GM19193 (cell line): ENCODE results near the gene KIF9.

Source experiments
- POLR2A ChIP-seq: IDR thresholded peaks from 4 replicates; pipeline ENCODE4 v1.6.1; 2011; ENCODE audit not compliant: insufficient read depth, insufficient read length; ENCODE audit errors: extremely low read depth

The KIF9 gene, protein sequence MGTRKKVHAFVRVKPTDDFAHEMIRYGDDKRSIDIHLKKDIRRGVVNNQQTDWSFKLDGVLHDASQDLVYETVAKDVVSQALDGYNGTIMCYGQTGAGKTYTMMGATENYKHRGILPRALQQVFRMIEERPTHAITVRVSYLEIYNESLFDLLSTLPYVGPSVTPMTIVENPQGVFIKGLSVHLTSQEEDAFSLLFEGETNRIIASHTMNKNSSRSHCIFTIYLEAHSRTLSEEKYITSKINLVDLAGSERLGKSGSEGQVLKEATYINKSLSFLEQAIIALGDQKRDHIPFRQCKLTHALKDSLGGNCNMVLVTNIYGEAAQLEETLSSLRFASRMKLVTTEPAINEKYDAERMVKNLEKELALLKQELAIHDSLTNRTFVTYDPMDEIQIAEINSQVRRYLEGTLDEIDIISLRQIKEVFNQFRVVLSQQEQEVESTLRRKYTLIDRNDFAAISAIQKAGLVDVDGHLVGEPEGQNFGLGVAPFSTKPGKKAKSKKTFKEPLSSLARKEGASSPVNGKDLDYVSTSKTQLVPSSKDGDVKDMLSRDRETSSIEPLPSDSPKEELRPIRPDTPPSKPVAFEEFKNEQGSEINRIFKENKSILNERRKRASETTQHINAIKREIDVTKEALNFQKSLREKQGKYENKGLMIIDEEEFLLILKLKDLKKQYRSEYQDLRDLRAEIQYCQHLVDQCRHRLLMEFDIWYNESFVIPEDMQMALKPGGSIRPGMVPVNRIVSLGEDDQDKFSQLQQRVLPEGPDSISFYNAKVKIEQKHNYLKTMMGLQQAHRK

DNA sequence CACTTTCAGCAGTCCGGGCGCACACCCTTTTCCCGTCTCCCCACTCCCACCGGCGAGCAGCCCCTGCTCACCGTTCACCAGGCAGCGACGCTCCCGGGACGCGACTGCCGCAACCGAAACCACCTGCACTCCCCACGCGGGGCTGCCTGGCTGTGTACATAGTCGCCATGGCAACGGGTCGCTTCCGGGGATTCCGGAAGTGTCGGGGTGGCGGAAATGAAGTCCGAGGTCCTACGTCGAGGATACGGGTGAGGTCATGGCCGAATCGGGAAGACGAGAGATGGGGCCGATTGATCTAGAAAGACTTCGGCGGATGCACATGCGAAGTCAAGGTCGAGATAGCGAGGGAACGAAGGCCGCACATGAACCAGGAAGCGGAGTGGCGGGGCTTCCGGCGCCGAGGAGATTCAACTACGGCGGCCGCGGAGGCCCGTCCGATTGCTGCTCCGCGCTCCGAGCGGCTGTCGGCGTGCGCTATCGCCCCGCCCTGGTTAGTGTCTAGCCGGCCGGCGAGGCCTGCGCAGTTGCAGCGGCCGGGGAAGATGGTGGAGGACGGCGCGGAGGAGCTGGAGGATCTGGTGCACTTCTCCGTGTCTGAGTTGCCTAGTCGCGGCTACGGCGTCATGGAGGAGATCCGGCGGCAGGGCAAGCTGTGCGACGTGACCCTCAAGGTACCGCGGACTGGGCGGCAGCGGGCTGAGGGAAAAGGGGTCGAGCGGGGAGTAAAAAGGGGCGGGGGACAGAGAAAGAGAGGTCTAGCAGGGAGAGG lies at the start of gene KIF9, which contains the start of gene KLHL18:
TSS of gene KIF9 (minus strand) at position 376 of the 769 bp plus-strand sequence. CDS start 5,425 bp downstream, outside the sequence.
TSS of gene KLHL18 (plus strand) at position 521 of the 769 bp plus-strand sequence. CDS start at position 543, 22 bp downstream.
- peak; percentile 84 for TF ChIP-seq POLR2A

DNA sequence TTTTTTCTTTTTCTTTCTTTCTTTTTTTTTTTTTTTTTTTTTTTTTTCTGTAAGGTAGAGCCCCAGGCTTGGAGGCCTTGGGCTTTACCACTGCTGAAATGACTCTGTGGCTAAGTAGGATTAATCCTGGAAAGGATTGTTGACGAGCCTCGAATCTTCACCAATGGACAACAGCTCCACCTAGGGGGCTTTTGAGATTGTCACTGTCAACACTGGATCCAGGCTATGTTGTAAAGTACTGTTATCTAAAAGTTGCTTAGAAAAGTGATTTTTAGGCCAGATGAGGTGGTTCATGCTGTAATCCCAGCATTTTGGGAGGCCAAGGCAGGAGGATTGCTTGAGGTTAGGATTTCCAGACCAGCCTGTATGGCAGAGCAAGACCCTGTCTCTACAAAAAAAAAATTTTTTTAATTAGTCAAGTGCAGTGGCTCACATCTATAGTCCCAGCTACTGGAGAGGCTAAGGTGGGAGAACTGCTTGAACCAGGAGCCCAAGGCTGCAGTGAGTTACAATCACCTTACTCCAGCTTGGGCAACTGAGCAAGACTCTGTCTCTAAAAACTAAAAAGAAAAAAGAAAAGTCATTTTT lies 41.8 kb upstream of the KIF9 start:
- no peak for TF ChIP-seq POLR2A

DNA sequence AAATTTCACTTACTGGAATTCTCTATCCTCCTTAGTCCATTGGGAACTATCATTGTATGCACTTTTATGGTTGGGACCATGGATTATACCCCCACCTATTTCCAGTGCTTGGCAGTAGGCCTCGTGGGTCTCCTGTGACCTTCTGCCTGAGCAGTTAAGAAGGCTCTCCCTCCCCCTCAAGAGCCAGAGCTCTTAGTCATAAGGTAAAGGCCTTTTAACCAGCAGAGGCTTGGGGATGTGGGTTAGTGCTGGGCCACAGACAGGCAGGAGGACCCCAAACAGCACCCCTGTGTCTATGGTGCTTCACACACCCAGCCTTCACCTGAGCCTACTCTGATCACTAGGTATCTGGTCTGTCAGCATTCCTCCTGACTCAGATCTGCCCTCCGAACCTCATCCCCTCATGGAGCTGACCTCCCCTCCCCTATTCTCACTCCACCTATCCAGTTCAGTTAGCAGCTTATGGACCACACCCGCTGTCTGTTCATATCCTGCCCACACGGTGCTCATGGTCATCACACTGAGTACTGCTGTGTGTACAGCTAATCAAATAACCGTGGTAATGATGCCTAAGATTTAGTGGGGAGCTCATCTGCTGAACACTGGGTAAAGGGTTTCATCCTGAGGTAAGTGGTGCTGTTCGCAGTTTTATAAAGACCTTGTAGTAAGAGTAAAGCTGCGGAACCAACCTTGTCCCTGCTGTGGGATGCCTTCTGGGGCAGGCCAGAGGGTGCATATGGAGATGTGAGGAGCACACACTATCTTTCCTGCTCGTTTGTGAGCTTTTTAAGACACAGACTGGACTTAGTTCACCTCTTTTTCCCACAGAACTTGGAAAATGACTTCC lies 41.1 kb upstream of the KIF9 start:
- no peak for TF ChIP-seq POLR2A

DNA sequence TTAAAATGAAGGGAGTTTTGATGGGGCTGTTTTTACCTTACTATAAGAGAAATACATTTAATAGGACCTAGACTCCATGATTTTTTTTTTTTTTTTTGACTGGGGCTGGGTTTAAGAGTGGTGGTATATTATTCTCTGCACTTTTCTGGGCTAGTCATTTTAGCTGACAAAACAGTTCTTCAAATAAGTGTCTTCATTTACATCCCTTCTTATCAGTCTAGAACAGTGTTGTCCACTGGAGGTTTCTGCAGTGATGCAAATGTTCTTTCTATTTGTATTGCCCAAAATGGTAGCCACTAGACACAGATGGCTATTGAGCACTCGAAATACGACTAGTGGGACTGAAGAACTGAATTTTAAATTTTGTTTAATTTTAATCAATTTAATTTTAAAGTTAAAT lies 37.4 kb upstream of the KIF9 start:
- no peak for TF ChIP-seq POLR2A

DNA sequence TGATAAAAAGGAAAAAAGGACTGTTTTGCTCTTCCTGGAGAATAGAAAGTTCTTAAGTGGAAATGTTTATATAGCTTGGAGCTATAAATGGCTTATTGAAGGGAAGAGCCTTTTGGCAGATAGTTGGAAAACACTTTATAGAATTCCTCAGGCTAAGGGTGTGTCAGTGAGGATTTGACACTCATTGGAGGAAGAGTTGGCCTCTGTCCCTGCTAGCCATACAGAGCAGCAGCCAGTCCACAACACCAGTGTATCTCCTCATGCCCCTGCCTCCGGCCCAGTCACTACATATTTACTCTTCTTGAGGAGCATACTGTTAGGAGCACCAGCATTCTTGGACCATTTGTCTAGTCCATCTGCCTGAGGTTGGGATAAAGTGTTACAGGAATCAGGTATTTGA lies 36.3 kb upstream of the KIF9 start:
- TF ChIP-seq POLR2A, result no peak

DNA sequence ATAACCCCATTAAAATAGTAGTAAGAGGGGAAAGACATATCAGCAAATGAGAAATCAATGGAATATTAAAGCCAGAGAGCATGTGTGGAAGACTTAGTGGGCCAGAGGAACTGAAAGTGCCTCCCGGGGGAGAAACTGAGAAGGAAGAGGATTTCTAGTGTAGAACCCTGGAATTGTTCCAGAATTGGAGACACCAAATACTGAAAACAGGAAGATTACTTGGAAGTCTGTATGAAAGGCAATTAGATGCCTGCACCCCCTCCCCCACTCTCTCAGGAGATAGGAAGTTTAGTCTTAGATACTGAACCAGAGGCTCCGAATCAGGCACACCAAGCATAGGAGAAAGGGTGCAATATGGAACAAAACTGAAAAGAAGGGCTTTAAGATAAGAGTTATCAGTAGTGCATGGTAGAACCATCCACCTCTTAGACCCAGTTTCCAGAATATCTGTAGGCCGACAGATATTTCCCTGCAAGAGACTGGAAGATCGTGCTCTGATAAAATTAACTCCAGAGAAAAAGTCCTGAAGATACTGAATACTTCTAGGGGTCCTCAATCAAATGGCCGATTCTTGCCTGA lies 32.6 kb upstream of the KIF9 start:
- TF ChIP-seq POLR2A, result no peak

DNA sequence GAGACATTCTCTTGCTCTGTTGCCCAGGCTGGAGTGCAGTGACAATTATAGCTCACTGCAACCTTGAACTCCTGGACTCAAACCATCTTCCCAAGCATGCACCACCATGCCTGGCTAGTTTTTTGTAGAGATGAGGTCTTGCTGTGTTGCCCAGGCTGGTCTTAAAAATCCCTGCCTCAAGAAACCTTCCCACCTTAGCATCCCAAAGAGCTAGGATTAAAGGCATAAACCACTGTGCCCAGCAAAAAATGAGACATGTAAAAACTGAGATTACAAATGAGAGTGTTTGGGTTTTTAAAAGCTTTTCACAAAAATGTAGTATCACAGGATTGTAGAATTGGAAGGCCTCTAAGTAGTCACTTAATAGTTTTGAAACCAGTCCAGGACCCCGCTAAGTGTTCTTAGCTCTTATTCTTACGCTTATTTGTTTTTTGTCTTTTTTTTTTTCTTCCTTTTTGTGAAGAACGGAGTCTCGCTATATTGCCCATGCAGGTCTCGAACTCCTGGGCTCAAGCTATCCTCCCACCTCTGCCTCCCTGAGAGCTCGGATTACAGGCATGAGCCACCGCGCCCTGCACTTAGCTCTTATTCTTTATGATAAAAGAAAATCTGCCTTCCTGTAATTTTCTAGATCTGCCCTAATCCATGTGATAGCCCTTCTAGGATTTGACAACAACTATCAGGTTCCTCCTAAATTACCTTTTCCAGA lies 31.6 kb upstream of the KIF9 start:
- no peak for TF ChIP-seq POLR2A

DNA sequence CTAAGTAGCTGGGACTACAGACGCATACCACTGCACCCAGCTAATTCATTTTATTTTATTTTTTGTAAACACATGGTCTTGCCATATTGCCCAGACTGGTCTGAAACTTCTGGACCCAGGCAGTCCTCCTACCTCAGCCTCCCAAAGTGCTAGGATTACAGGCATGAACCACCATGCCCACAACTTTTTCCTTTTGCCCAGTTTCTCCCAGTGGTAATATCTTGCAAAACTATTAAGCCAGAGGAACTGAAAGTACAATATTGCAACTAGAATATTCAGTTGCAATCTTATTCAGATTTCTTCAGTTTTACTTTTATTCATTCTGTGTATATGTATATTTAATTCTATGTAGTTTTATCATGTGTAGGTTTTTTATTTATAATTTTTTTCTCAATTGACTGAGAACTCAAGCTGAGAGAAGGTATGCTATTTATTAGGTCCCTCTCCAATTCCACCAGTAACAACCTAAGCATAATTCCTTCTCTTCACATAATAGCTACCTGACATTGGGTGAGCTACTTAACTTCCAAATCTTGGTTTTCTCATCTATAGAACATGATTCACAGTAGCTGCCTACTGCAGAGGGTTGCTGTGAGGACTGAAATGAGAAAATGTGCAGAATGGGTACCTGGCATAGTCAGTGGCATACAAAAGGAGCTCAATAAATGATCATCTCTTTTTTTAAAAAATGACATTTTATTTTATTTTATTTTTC lies 30.9 kb upstream of the KIF9 start:
- no peak for TF ChIP-seq POLR2A

DNA sequence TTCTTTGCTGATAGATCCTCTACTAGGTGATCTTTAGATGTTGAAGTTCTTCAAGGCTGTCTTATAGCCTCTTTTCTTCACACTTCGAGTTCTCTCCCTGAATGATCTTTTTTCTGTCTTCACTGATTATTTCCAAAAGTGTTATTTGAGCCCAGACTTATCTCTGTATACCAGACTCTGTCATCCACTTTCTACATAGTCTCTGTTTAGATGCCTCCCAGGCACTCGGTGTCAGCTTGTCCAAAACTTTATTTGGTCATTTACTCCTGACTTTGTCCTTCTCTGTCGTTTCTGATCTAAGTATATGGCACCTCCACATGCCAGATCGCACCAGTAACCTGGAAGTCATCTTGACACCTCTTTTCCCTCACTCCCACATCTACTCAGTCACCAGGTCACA lies 27.8 kb upstream of the KIF9 start:
- no peak for TF ChIP-seq POLR2A

DNA sequence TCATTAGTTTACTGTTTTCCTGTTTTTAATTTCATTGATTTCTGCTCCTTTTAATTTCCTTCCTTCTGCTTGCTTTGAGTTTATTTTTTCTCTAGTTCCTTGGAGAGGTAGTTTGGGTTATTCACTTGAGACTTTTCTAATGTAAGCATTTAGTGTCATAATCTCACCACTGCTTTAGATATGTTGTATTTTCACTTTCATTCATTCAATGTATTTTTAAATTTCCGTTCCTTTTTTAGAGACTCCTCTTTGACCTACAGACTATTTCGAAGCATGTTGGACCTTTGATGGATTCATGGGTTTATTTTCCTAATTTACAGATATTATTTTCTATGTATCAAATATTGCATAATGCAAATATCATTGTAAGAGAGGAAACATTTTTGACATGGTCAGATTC lies 23.4 kb upstream of the KIF9 start:
- TF ChIP-seq POLR2A, result no peak

DNA sequence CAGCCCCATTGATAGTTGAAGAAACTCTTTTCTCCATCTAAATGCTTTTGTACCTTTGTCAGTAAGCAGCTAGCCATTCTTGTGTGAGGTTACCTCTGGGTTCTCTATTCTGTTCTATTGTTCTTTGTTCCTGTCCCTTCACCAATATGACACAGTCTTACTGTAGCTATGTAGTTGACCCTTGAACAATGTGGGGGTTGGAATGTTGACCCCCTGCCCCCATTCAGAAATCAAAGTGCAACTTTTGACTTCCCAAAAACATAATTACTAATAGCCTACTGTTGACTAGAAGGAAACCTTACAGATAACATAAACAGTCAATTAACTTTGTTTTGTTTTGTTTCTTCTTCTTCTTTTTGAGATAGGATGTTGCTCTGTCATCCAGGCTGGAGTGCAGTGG lies 18.9 kb upstream of the KIF9 start:
- no peak for TF ChIP-seq POLR2A
